Testis (tissue), 3 donors: Measurements from ENCODE around the gene AR. TPM values are rescaled to one million over a fixed set of nuclear protein-coding genes. Genes with fewer than 3 reads are reported as not detected.

Experiments used
- DNase-seq: peaks from one replicate; pipeline ENCODE4 v3.0.0-alpha.2; 2019
- H3K27ac ChIP-seq, 2 donors: fragments of 200-600 bp; sonication (generic); one replicate each; pipeline ENCODE4 v1.5.1; 2019
- H3K27me3 ChIP-seq: fragments of 200-600 bp; sonication (generic); one replicate; pipeline ENCODE4 v1.5.1; 2019
- H3K36me3 ChIP-seq: fragments of 200-600 bp; sonication (generic); one replicate; pipeline ENCODE4 v1.5.1; 2017; ENCODE audit warnings: low read depth; ENCODE audit errors: missing control alignments
- H3K4me1 ChIP-seq: fragments of 200-600 bp; sonication (generic); one replicate; pipeline ENCODE4 v1.5.1; 2019
- H3K4me3 ChIP-seq, 2 donors: fragments of 200-600 bp; sonication (generic); one replicate each; pipeline ENCODE4 v1.5.1; 2017 to 2019
- H3K9me3 ChIP-seq: fragments of 200-600 bp; sonication (generic); one replicate; pipeline ENCODE4 v1.5.1; 2017
- CTCF ChIP-seq, 3 experiments: fragments of 450-650 bp in 2 of 3; fragments of 200-600 bp in 1 of 3; sonication (generic) in 1 of 3; IDR thresholded peaks; one replicate each; pipeline ENCODE4 v1.5.1; 2016 to 2019; ENCODE audit warnings: antibody characterized with exemption in 3 of 3, mild to moderate bottlenecking in 2 of 3, moderate library complexity in 1 of 3
- POLR2A ChIP-seq: fragments of 450-650 bp; IDR thresholded peaks from one replicate; pipeline ENCODE4 v1.6.1; 2017; ENCODE audit warnings: antibody characterized with exemption, mild to moderate bottlenecking, moderate library complexity
- WGBS, 2 donors: methylation state at CpG; one replicate each; pipeline ENCODE4 v1.1.5; 2018; 5-methylcytosine and 5-hydroxymethylcytosine counted together
- intact Hi-C: fragments of 100-400 bp; cut with DNase I; formaldehyde crosslinking; loops from one replicate; pipeline ENCODE4 v1.15.1; 2023; ENCODE audit warnings: low total_unique reads
- polyA plus RNA-seq: library from polyadenylated mRNA; stranded (reverse); fragments of 350-450 nt; fragmentation: Illumina TruSeq; extraction: RNeasy Lipid Tissue Mini Kit (QIAGEN cat#74804); gene quantifications from one replicate; pipeline ENCODE4 v1.2.3, GENCODE V29; 2014; ENCODE audit warnings: low read depth, low replicate concordance; ENCODE audit not compliant: insufficient read depth
- total RNA-seq, 2 donors: library from RNA; depleted of rRNA; stranded (reverse); fragments of >200 nt; gene quantifications; one replicate each; pipeline ENCODE4 v1.2.3, GENCODE V29; 2016

AR gene
- total and polyA plus RNA-seq, 3 donors from 2014 or later = 12.0 to 52.3 (median 34.3) TPM

- no peaks in the 10 kb centered on the region for H3K36me3 ChIP-seq
- intact Hi-C loops = no loop called here
- DNase-seq = no peak
- no peaks in the 10 kb centered on the region for H3K4me1 ChIP-seq
- 60% methylated on average over 1 of the region's 1 CpG; no CpG with 5 or more reads in 1 of the 2 donors for WGBS, 2 donors
- TF ChIP-seq POLR2A (no peak), CTCF (IDR thresholded peaks at IDR 0.05) (no peak)
- H3K27ac ChIP-seq = no peak overlapping the region
- H3K27me3 ChIP-seq = no peaks in the 10 kb centered on the region
- H3K9me3 ChIP-seq = no peaks in the 10 kb centered on the region
- H3K4me3 ChIP-seq = no peak overlapping the region
Observed at GRCh38 chrX:67674741-67675140, 130.9 kb downstream of the AR start.

- TF ChIP-seq CTCF (IDR thresholded peaks at IDR 0.05) = no peak
- no peak for TF ChIP-seq POLR2A
- Histone ChIP-seq H3K27me3 (no peaks in the 10 kb centered on the region), H3K4me1 (no peaks in the 10 kb centered on the region), H3K4me3 (no peak overlapping the region), H3K9me3 (no peaks in the 10 kb centered on the region), H3K36me3 (no peaks in the 10 kb centered on the region), H3K27ac (no peak overlapping the region)
- intact Hi-C loops = no loop called here
- DNase-seq = no peak
- WGBS, 2 donors = 72 to 74% methylated on average over 4 of the region's 4 CpGs
Observed at GRCh38 chrX:67684136-67684535, 140.3 kb downstream of the AR start.

GRCh38 chrX:67692246-67692645 is 148.4 kb downstream of the AR start:
- intact Hi-C loops = no loop called here
- DNase-seq = no peak
- TF ChIP-seq CTCF (IDR thresholded peaks at IDR 0.05) = no peak
- TF ChIP-seq POLR2A = no peak
- Histone ChIP-seq H3K4me3 (no peak overlapping the region), H3K36me3 (no peaks in the 10 kb centered on the region), H3K27ac (no peak overlapping the region), H3K27me3 (no peaks in the 10 kb centered on the region), H3K4me1 (no peaks in the 10 kb centered on the region), H3K9me3 (no peaks in the 10 kb centered on the region)

- 83 to 94% methylated on average over 1 of the region's 1 CpG for WGBS, 2 donors
Observed at GRCh38 chrX:67693928-67694327, 150.1 kb downstream of the AR start.

More at GRCh38 chrX:67693928-67694327, 150.1 kb downstream of the AR start:
- H3K27me3 ChIP-seq = no peaks in the 10 kb centered on the region
- no peaks in the 10 kb centered on the region for H3K36me3 ChIP-seq
- no peaks in the 10 kb centered on the region for H3K4me1 ChIP-seq
- H3K27ac ChIP-seq = no peak overlapping the region
- DNase-seq = no peak
- TF ChIP-seq POLR2A (no peak), CTCF (IDR thresholded peaks at IDR 0.05) (no peak)
- intact Hi-C loops = no loop called here
- no peaks in the 10 kb centered on the region for H3K9me3 ChIP-seq
- H3K4me3 ChIP-seq = no peak overlapping the region
